Left lung (tissue), 10 donors: ENCODE measurements around the gene PPCDC. TPM values are rescaled to one million over a fixed set of nuclear protein-coding genes. Genes with fewer than 3 reads are reported as not detected.
A peak's percentile ranks its signal among the peaks of the same experiment; 100 is the strongest.

Experiments
- ATAC-seq: fragments of 200-7000 bp; cut with Tn5 transposase; one replicate; pipeline ENCODE4 v1.9.1; 2020; ENCODE audit warnings: moderate library complexity
- DNase-seq, 4 donors: peaks; one replicate each; pipeline ENCODE4 v3.0.0-alpha.2; 2013 to 2020
- H3K27ac ChIP-seq, 2 donors: fragments of 200-600 bp; sonication (generic) in 1 of 2; one replicate each; pipeline versions ENCODE4 v1.5.0 to v1.8.0; 2020 to 2021
- H3K27me3 ChIP-seq, 2 donors: fragments of 200-600 bp; sonication (generic) in 1 of 2; one replicate each; pipeline versions ENCODE4 v1.5.0 to v1.8.0; 2020 to 2021
- H3K36me3 ChIP-seq, 2 donors: fragments of 200-600 bp; sonication (generic) in 1 of 2; one replicate each; pipeline versions ENCODE4 v1.5.0 to v1.8.0; 2020 to 2021
- H3K4me1 ChIP-seq, 2 donors: fragments of 200-600 bp; one replicate each; pipeline ENCODE4 v1.8.0; 2021
- H3K4me3 ChIP-seq, 2 donors: fragments of 200-600 bp; sonication (generic) in 1 of 2; one replicate each; pipeline versions ENCODE4 v1.5.0 to v1.8.0; 2020 to 2021; ENCODE audit warnings: mild to moderate bottlenecking in 1 of 2
- H3K9me3 ChIP-seq, 2 donors: fragments of 200-600 bp; sonication (generic) in 1 of 2; one replicate each; pipeline versions ENCODE4 v1.5.0 to v1.8.0; 2020 to 2021
- intact Hi-C, 2 donors: fragments of 100-400 bp; cut with DNase I; formaldehyde crosslinking; loops; one replicate each; pipeline versions ENCODE4 v1.11.2 to v1.14.2; 2022
- polyA plus RNA-seq, 6 donors: library from polyadenylated mRNA; unstranded; fragments of 120-200 nt; gene quantifications; one replicate each; pipeline ENCODE4 v1.2.1, GENCODE V29; 2013; ENCODE audit not compliant: insufficient read length in 6 of 6
- total RNA-seq, 2 donors: library from RNA; stranded (reverse); fragmentation: NEBNext Ultra II Directional; extraction: Animal tissue kit (Norgen Biotek cat#: 25700); gene quantifications; one replicate each; pipeline ENCODE4 v1.2.1, GENCODE V29; 2021
- TF ChIP-seq, protein P1 (sequence below), 2 donors: fragments of 200-600 bp; sonication (generic) in 1 of 2; IDR thresholded peaks; one replicate each; pipeline versions ENCODE4 v1.5.0 to v1.8.0; 2021; ENCODE audit warnings: antibody characterized with exemption in 2 of 2
- donor health status: DM: no; HTN: yes; CAD: no.
- donor health status: DM: no; HTN: no; CAD: no.

The PPCDC gene
- total and polyA plus RNA-seq, 8 donors = 9.4 to 19.0 (median 12.3) TPM

DNA sequence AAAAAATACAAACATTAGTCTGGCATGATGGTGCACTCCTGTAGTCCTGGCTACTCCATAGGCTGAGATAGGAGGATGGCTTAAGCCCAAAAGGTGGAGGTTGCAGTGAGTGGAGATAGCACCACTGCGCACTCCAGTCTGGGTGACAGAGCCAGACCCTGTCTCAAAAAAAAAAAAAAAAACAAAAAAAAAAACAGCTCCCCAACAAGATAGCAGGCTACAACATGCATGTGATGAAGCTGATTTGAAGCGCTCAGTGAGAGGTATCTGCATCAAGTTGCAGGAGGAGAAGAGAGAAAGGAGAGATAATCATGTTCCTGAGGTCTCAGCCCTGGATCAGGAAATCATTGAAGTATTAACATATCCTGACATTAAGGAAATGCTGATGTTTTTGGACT lies 608 bp upstream of the PPCDC start:
- ATAC-seq = no peak
- Histone ChIP-seq H3K27me3 (no peaks in the 10 kb centered on the region), H3K27ac (no peak overlapping the region), H3K4me1 (peaks cover 9 to 24% of the 10 kb centered on the region in 2 donors), H3K9me3 (no peaks in the 10 kb centered on the region), H3K4me3 (no peak overlapping the region), H3K36me3 (no peaks in the 10 kb centered on the region)
- intact Hi-C loops = no loop called here
- TF ChIP-seq, protein P1, sequence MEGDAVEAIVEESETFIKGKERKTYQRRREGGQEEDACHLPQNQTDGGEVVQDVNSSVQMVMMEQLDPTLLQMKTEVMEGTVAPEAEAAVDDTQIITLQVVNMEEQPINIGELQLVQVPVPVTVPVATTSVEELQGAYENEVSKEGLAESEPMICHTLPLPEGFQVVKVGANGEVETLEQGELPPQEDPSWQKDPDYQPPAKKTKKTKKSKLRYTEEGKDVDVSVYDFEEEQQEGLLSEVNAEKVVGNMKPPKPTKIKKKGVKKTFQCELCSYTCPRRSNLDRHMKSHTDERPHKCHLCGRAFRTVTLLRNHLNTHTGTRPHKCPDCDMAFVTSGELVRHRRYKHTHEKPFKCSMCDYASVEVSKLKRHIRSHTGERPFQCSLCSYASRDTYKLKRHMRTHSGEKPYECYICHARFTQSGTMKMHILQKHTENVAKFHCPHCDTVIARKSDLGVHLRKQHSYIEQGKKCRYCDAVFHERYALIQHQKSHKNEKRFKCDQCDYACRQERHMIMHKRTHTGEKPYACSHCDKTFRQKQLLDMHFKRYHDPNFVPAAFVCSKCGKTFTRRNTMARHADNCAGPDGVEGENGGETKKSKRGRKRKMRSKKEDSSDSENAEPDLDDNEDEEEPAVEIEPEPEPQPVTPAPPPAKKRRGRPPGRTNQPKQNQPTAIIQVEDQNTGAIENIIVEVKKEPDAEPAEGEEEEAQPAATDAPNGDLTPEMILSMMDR (IDR thresholded peaks at IDR 0.05) = no peak
- DNase-seq = no peak

DNA sequence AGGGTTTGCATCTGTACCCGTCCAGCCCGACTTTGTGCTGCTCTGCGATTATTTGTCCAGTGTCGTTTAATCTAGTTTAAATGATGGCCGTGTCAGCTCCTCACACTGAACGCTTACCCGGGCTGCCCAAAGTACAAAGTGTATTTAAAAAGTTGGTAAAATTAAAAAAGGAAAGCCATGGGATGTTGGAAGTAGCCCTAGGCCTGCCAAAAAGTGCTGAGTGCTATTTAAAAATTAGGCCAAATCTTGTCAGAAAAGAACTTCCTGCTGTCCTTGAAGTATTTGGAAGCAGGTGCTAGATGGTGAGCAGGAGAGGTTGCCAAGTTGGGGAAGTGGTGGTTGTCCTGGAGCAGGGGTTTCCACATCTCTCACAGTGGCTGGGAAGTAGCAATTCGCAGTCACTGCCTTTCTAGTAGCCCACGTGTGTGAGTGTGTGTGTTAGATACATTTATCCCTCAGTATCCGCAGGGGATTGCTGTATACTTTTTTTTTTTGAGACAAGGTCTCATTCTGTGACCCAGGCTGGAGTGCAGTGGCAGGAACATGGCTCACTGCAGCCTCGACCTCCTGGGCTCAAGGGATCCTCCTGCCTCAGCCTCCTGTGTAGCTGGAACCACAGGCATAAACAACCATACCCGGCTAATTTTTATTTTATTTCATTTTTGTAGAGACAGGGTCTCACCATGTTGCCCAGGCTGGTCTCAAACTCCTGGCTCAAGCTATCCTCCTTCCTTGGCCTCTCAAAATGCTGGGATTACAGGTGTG lies 664 bp downstream of the PPCDC start:
- intact Hi-C loops = no loop called here
- peak; percentile 67 for ATAC-seq

DNA sequence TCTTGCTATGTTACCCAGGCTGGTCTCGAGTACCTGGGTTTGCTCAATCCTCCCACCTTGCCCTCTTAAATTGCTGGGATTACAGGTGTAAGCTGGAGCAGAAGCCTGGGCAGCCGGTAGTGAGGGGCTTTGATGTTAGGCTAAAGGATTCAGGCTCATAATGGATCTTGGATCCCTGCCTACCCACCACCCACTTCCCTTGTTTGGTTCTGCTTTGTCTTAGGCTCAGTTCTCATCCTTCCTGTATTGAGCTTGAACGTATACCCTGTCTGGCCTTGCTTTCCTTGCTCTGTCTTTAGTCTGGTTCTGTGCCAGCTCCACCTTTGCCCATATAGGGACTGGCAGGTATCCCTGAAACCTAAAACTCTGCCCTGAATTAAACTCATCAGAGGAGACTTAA lies 1.7 kb downstream of the PPCDC start:
- Histone ChIP-seq H3K36me3 (peaks cover 0 to 3% of the 10 kb centered on the region in 2 donors), H3K4me3 (no peak overlapping the region), H3K9me3 (no peaks in the 10 kb centered on the region), H3K4me1 (peaks cover 24 to 41% of the 10 kb centered on the region in 2 donors), H3K27me3 (no peaks in the 10 kb centered on the region), H3K27ac (peak overlapping the region in 1 of 2 donors; percentile 28)
- no peak for DNase-seq
- TF ChIP-seq, protein P1 (IDR thresholded peaks at IDR 0.05) = no peak
- intact Hi-C loops = no loop called here
- no peak for ATAC-seq

More for the DNA sequence above, 664 bp downstream of the PPCDC start:
- no peak for DNase-seq
- TF ChIP-seq, protein P1 (IDR thresholded peaks at IDR 0.05) = no peak
- Histone ChIP-seq H3K27ac (peak overlapping the region; percentile 86 to 89), H3K36me3 (peaks cover 0 to 3% of the 10 kb centered on the region in 2 donors), H3K4me1 (peaks cover 14 to 30% of the 10 kb centered on the region in 2 donors), H3K27me3 (no peaks in the 10 kb centered on the region), H3K4me3 (peak overlapping the region; percentile 82 to 86), H3K9me3 (no peaks in the 10 kb centered on the region)

DNA sequence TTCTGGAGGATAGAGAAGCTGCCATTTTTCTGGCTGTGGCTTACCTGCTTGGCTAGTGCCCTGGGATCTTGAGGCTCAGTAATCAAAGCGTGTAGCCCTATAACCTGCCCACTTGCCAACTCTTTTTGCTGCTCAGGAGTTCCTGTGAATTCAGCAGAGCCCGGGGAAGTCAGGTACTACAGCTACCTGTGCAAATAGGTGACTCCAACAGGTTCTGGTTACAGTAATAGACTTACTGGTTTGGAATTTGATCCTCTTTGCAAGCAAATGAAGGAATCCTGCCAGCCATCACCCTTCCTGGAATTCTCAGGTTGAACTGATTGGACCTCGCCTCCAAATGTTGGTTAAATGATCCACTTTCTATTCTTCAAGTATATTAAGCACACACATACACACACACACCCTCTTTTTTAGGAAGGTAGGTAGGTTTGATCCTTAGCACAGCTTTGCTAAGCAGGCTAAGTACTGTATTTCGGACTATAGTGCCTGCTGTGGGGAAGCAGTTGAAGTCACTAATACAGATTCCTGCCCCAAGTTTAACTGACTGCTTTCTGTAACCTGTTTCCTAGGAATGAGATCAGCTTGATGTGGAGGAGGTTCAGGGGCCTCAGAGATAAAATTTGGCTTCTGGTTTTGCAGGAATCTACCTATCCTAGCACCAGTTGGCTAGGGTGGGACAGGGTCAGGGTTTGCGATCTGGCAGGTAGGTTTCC lies 2.3 kb downstream of the PPCDC start:
- no peaks in the 10 kb centered on the region for H3K9me3 ChIP-seq
- H3K27me3 ChIP-seq = no peaks in the 10 kb centered on the region
- ATAC-seq (no peak), DNase-seq (no peak)
- peaks cover 29 to 46% of the 10 kb centered on the region in 2 donors for H3K4me1 ChIP-seq
- peaks cover 0 to 3% of the 10 kb centered on the region in 2 donors for H3K36me3 ChIP-seq
- H3K27ac ChIP-seq = peak overlapping the region in 1 of 2 donors; percentile 28
- TF ChIP-seq, protein P1 (IDR thresholded peaks at IDR 0.05) = no peak
- intact Hi-C loops = no loop called here
- no peak overlapping the region for H3K4me3 ChIP-seq

DNA sequence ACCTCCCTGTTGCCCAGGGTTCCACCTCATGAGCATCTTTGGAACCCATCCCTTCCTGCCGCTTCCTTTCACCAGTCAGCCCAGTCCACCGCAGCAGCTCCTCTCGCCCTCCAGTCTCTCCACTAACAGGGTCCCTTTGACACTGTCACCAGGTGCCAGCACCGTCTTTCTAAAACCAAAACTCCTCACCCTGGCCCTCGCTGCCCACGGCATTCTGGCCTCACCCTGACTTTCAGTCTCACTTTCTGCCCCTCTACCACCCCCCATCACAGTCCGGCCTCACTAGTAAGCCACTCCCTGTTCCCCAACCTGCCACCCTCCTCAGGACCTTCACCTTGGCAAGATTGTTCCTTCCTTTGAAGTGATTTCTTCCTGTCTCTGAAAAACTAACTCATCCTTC lies 4.2 kb downstream of the PPCDC start:
- H3K4me3 ChIP-seq = no peak overlapping the region
- ATAC-seq = no peak
- H3K27ac ChIP-seq = no peak overlapping the region
- TF ChIP-seq, protein P1 (IDR thresholded peaks at IDR 0.05) = no peak
- intact Hi-C loops = no loop called here
- no peaks in the 10 kb centered on the region for H3K9me3 ChIP-seq
- no peaks in the 10 kb centered on the region for H3K27me3 ChIP-seq
- peaks cover 34 to 65% of the 10 kb centered on the region in 2 donors for H3K4me1 ChIP-seq
- H3K36me3 ChIP-seq = peaks cover 0 to 3% of the 10 kb centered on the region in 2 donors
- DNase-seq = no peak
